H9 (cell line): ENCODE measurements around the gene ADAMTS13. TPM values are rescaled to one million over a fixed set of nuclear protein-coding genes. Genes with fewer than 3 reads are reported as not detected.

Experiments
- DNase-seq: peaks from one replicate; pipeline ENCODE4 v3.0.0-alpha.2; 2017
- H2AFZ ChIP-seq: one replicate; pipeline ENCODE4 v1.6.1; 2013; ENCODE audit warnings: mild to moderate bottlenecking, low read length, control low read depth, moderate library complexity
- H2AK5ac ChIP-seq: 2 replicates; pipeline ENCODE4 v1.6.1; 2013; ENCODE audit warnings: low read length, control low read depth, mixed read lengths; ENCODE audit not compliant: insufficient read length
- H2BK120ac ChIP-seq: one replicate; pipeline ENCODE4 v1.6.1; 2013; ENCODE audit warnings: low read depth, mild to moderate bottlenecking, low read length, control low read depth, inconsistent platforms; ENCODE audit not compliant: poor library complexity, severe bottlenecking
- H2BK12ac ChIP-seq: 2 replicates; pipeline ENCODE4 v1.6.1; 2013; ENCODE audit warnings: low read length, control low read depth, mixed read lengths, low read depth; ENCODE audit not compliant: insufficient read length
- H2BK15ac ChIP-seq: 2 replicates; pipeline ENCODE4 v1.6.1; 2013; ENCODE audit warnings: low read depth, low read length, control low read depth
- H2BK20ac ChIP-seq: one replicate; pipeline ENCODE4 v1.6.1; 2013; ENCODE audit warnings: low read depth, mild to moderate bottlenecking, low read length, control low read depth, inconsistent platforms; ENCODE audit not compliant: poor library complexity, severe bottlenecking
- H2BK5ac ChIP-seq: 2 replicates; pipeline ENCODE4 v1.6.1; 2013; ENCODE audit warnings: low read length, control low read depth, mixed read lengths; ENCODE audit not compliant: insufficient read length
- H3K14ac ChIP-seq: 2 replicates; pipeline ENCODE4 v1.6.1; 2013; ENCODE audit warnings: low read length, control low read depth; ENCODE audit not compliant: insufficient read depth
- H3K18ac ChIP-seq: 2 replicates; pipeline ENCODE4 v1.6.1; 2013; ENCODE audit warnings: low read depth, mild to moderate bottlenecking, mixed read lengths, low read length, control low read depth; ENCODE audit not compliant: insufficient read length
- H3K23ac ChIP-seq: 2 replicates; pipeline ENCODE4 v1.6.1; 2013; ENCODE audit warnings: low read length, control low read depth, mixed read lengths, low read depth; ENCODE audit not compliant: insufficient read length
- H3K23me2 ChIP-seq: 2 replicates; pipeline ENCODE4 v1.6.1; 2013; ENCODE audit warnings: low read depth, mild to moderate bottlenecking, mixed read lengths, low read length, control low read depth; ENCODE audit not compliant: insufficient read length, poor library complexity, severe bottlenecking
- H3K27ac ChIP-seq: 2 replicates; pipeline ENCODE4 v1.5.1; 2013; ENCODE audit warnings: low read length, control low read depth, mixed read lengths, low read depth; ENCODE audit not compliant: insufficient read length
- H3K27me3 ChIP-seq: 2 replicates; pipeline ENCODE4 v1.6.1; 2013; ENCODE audit warnings: low read length, control low read depth, inconsistent platforms; ENCODE audit not compliant: insufficient read depth
- H3K4ac ChIP-seq: 2 replicates; pipeline ENCODE4 v1.6.1; 2013; ENCODE audit warnings: low read depth, mild to moderate bottlenecking, control low read depth, inconsistent platforms, low read length, moderate library complexity
- H3K4me1 ChIP-seq: 2 replicates; pipeline ENCODE4 v1.6.1; 2013; ENCODE audit warnings: low read length, control low read depth, inconsistent platforms; ENCODE audit not compliant: insufficient read depth
- H3K4me2 ChIP-seq: 2 replicates; pipeline ENCODE4 v1.6.1; 2013; ENCODE audit warnings: low read length, control low read depth, mixed read lengths; ENCODE audit not compliant: insufficient read length, insufficient read depth
- H3K56ac ChIP-seq: 2 replicates; pipeline ENCODE4 v1.6.1; 2013; ENCODE audit warnings: low read depth, mild to moderate bottlenecking, mixed read lengths, low read length, control low read depth; ENCODE audit not compliant: insufficient read length
- H3K79me1 ChIP-seq: 2 replicates; pipeline ENCODE4 v1.6.1; 2013; ENCODE audit warnings: low read depth, mild to moderate bottlenecking, moderate library complexity, low read length, control low read depth, inconsistent platforms; ENCODE audit not compliant: insufficient read depth, poor library complexity, severe bottlenecking
- H3K79me2 ChIP-seq: 2 replicates; pipeline ENCODE4 v1.6.1; 2013; ENCODE audit warnings: low read length, control low read depth, inconsistent platforms; ENCODE audit not compliant: insufficient read depth
- H3K9ac ChIP-seq: 2 replicates; pipeline ENCODE4 v1.6.1; 2013; ENCODE audit warnings: low read length, control low read depth, mixed read lengths; ENCODE audit not compliant: insufficient read length; ENCODE audit errors: extremely low read depth
- H3K9me3 ChIP-seq: one replicate; pipeline ENCODE4 v1.6.1; 2013; ENCODE audit warnings: low read depth, low read length, inconsistent platforms; ENCODE audit not compliant: control insufficient read depth
- H3T11ph ChIP-seq: one replicate; pipeline ENCODE4 v1.6.1; 2013; ENCODE audit warnings: mild to moderate bottlenecking, low read length, control low read depth, inconsistent platforms
- H4K20me1 ChIP-seq: one replicate; pipeline ENCODE4 v1.6.1; 2013; ENCODE audit not compliant: control insufficient read depth, insufficient read length, insufficient read depth
- H4K5ac ChIP-seq: 2 replicates; pipeline ENCODE4 v1.6.1; 2013; ENCODE audit warnings: low read depth, mild to moderate bottlenecking, mixed read lengths, low read length, control low read depth; ENCODE audit not compliant: insufficient read length
- H4K8ac ChIP-seq: replicated peaks from 2 replicates; pipeline ENCODE4 v1.6.1; 2013; ENCODE audit warnings: low read length, control low read depth, mixed read lengths, low read depth; ENCODE audit not compliant: insufficient read length
- H4K91ac ChIP-seq: 2 replicates; pipeline ENCODE4 v1.6.1; 2013; ENCODE audit warnings: low read depth, mild to moderate bottlenecking, moderate library complexity, mixed read lengths, low read length, control low read depth; ENCODE audit not compliant: insufficient read length
- H3K27ac Mint-ChIP-seq, 3 experiments: 2 replicates in 2 of 3; 3 replicates in 1 of 3; pipeline ENCODE4 v1.8.0; 2020 to 2021; ENCODE audit warnings: mixed read lengths in 3 of 3, mild to moderate bottlenecking in 1 of 3, moderate library complexity in 1 of 3
- H3K27me3 Mint-ChIP-seq: 2 replicates; pipeline ENCODE4 v1.8.0; 2021; ENCODE audit warnings: low read depth, mild to moderate bottlenecking, moderate library complexity, mixed read lengths
- H3K36me3 Mint-ChIP-seq, 3 experiments: 2 replicates in 2 of 3; 3 replicates in 1 of 3; pipeline ENCODE4 v1.8.0; 2020 to 2021; ENCODE audit warnings: low read depth in 3 of 3, mixed read lengths in 3 of 3; ENCODE audit not compliant: insufficient read depth in 1 of 3
- H3K4me1 Mint-ChIP-seq, 2 experiments: 2 replicates each; pipeline ENCODE4 v1.8.0; 2020; ENCODE audit warnings: mixed read lengths in 2 of 2
- H3K4me3 Mint-ChIP-seq, 2 experiments: 2 replicates in 1 of 2; 3 replicates in 1 of 2; pipeline ENCODE4 v1.8.0; 2020 to 2021; ENCODE audit warnings: mild to moderate bottlenecking in 2 of 2, mixed read lengths in 2 of 2, moderate library complexity in 1 of 2
- H3K9me3 Mint-ChIP-seq, 2 experiments: 2 replicates in 1 of 2; 3 replicates in 1 of 2; pipeline ENCODE4 v1.8.0; 2020; ENCODE audit warnings: mild to moderate bottlenecking in 2 of 2, mixed read lengths in 2 of 2, moderate library complexity in 1 of 2
- CTCF ChIP-seq: fragments of 200-600 bp; sonication (generic); conservative IDR thresholded peaks from 3 replicates; pipeline ENCODE4 v1.8.0; 2021; ENCODE audit warnings: antibody characterized with exemption, mild to moderate bottlenecking
- WGBS: extraction: QIAGEN DNeasy Blood & Tissue Kit; methylation state at CpG from one replicate; pipeline ENCODE4 v1.1.7; 2013; ENCODE audit warnings: missing lambda C conversion rate, low lambda C conversion rate, mixed read lengths; ENCODE audit not compliant: insufficient read length; ENCODE audit errors: extremely low coverage; 5-methylcytosine and 5-hydroxymethylcytosine counted together
- total RNA-seq: library from RNA; stranded (reverse); gene quantifications from 2 replicates; pipeline ENCODE4 v1.2.1, GENCODE V29; 2021

ADAMTS13 gene
- total RNA-seq, 1 experiment from 2014 or later = 8.8 TPM

- Histone ChIP-seq H3K56ac (no peak overlapping the region), H3K79me2 (no peaks in the 10 kb centered on the region), H4K5ac (no peak overlapping the region), H2BK20ac (no peak overlapping the region), H3K4ac (no peak overlapping the region), H4K20me1 (peaks cover 3% of the 10 kb centered on the region), H3K27me3 (no peaks in the 10 kb centered on the region), H2BK15ac (no peak overlapping the region), H4K8ac (no peak overlapping the region), H4K91ac (no peak overlapping the region), H2BK5ac (no peak overlapping the region), H3K23me2 (no peaks in the 10 kb centered on the region), H2BK120ac (no peak overlapping the region), H3K79me1 (no peaks in the 10 kb centered on the region), H3K9ac (no peak overlapping the region), H3K27ac (no peak overlapping the region), H3K4me2 (no peak overlapping the region), H3K9me3 (no peaks in the 10 kb centered on the region), H3K18ac (no peak overlapping the region), H3K4me1 (no peaks in the 10 kb centered on the region), H3K14ac (no peak overlapping the region; the same call in 1 of the 2 replicates), H2AFZ (no peak overlapping the region), H3T11ph (no peak overlapping the region), H3K23ac (no peak overlapping the region), H2BK12ac (no peak overlapping the region), H2AK5ac (no peak overlapping the region)
- Mint-ChIP-seq H3K4me1 (no peaks in the 10 kb centered on the region), H3K27me3 (peaks cover 14% of the 10 kb centered on the region), H3K4me3 (no peak overlapping the region), H3K27ac (no peak overlapping the region), H3K36me3 (no peaks in the 10 kb centered on the region), H3K9me3 (peaks cover 2 to 3% of the 10 kb centered on the region in 2 experiments; a peak in 4 of 5 replicates)
- DNase-seq = no peak
- WGBS = no CpG with 5 or more reads among the region's 17 CpGs
- TF ChIP-seq CTCF = no peak
These were observed 37.3 kb upstream of the ADAMTS13 start for GRCh38 chr9:133384736-133385321.
